ENCODE results near the gene NEDD9. TPM values are rescaled to one million over a fixed set of nuclear protein-coding genes. Genes with fewer than 3 reads are reported as not detected.

NEDD9 gene
- total and polyA plus RNA-seq, 2 experiments from 2014 or later: 4.4 to 13.0 TPM

GRCh38 chr6:11212664-11213063 is 19.8 kb downstream of the NEDD9 start (continued):
- TF ChIP-seq ZNF462 (CRISPR knock-in tag; IDR thresholded peaks at IDR 0.05): no peak

GRCh38 chr6:11211254-11211653 is 21.2 kb downstream of the NEDD9 start:
- no peaks in the 10 kb centered on the region for H3K36me3 ChIP-seq (ENCODE audit: insufficient read depth)
- no peak for ATAC-seq
- TF ChIP-seq ZNF331 (CRISPR knock-in tag; IDR thresholded peaks at IDR 0.05; ENCODE audit: low read depth) (no peak), ZNF462 (CRISPR knock-in tag; IDR thresholded peaks at IDR 0.05) (no peak), ZNF114 (CRISPR knock-in tag; IDR thresholded peaks at IDR 0.05) (no peak), REST (IDR thresholded peaks at IDR 0.05; ENCODE audit: unreplicated experiment) (no peak), EZH2phosphoT487 (IDR thresholded peaks at IDR 0.05; ENCODE audit: unreplicated experiment) (no peak)

More at GRCh38 chr6:11211254-11211653, 21.2 kb downstream of the NEDD9 start:
- peaks cover 50% of the 10 kb centered on the region for H3K4me1 Mint-ChIP-seq
- H3K4me2 ChIP-seq: peak overlapping the region; percentile 29
- H3K27me3 Mint-ChIP-seq (ENCODE audit: insufficient read depth, low read depth, poor library complexity): peaks cover 2% of the 10 kb centered on the region
- no peak overlapping the region for H3K4me3 Mint-ChIP-seq
- H3K4me3 ChIP-seq: no peak overlapping the region
- peaks cover 42% of the 10 kb centered on the region for H3K4me1 ChIP-seq (ENCODE audit: insufficient read depth)
- no peaks in the 10 kb centered on the region for H3F3A ChIP-seq (replicated peaks; ENCODE audit: low read depth)
- DNase-seq (ENCODE audit: low spot score): no peak
- H3K9me3 Mint-ChIP-seq: no peaks in the 10 kb centered on the region
- peaks cover 4% of the 10 kb centered on the region; the same call in 1 of the 3 replicates for H3K36me3 Mint-ChIP-seq (ENCODE audit: low read depth)
- H4K20me1 ChIP-seq (replicated peaks; ENCODE audit: insufficient read depth): no peaks in the 10 kb centered on the region
- H3K79me2 ChIP-seq (replicated peaks; ENCODE audit: insufficient read depth): no peaks in the 10 kb centered on the region
- H3K27ac ChIP-seq (ENCODE audit: low read depth): peak overlapping the region; percentile 65; the same call in 1 of the 2 replicates
- H3K27me3 ChIP-seq (ENCODE audit: insufficient read depth): no peaks in the 10 kb centered on the region
- no peaks in the 10 kb centered on the region for H3K9me2 ChIP-seq (ENCODE audit: insufficient read depth)
- no peak overlapping the region for H2AFZ ChIP-seq
- H3K27ac Mint-ChIP-seq: no peak overlapping the region

Measured in GM23338 (cell line).